Dedifferentiated amniotic fluid mesenchymal stem cell (primary cell): ENCODE data around the gene ASCC1.
"Not testable (repeated sequence)": the region's sequence is repeated elsewhere in the genome, so short reads cannot be mapped to it uniquely, and the experiment has no call there.

Experiments used
- DNase-seq: peaks from one replicate; pipeline ENCODE4 v3.0.0-alpha.2; 2016; ENCODE audit errors: extremely low spot score

Gene ASCC1

DNA sequence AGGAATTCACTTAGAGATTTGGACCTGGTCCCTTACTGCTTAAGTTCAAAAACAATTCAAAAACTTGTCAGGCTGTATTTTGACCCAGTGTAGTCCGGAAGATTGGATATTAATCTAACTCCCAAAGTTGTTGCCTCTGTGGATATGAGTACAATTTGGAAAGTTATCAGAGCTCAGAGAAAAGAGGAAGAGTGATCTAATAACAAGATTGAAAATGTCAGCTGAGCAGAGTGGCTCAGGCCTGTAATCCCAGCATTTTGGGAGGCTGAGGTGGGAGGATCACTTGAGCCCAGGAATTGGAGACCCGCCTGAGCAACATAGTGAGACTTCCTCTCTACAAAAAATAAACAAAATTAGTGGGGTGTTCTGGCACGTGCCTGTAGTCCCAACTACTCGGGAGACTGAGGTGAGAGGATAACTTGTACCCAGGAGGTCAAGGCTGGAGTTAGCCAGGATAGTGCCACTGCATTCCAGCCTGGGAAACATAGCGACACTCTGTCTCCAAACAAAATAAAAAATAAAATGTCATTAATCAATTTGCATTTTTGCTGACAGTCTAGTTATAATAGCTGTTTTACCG, 3.2 kb upstream of the ASCC1 start:
- DNase-seq, result no peak

DNA sequence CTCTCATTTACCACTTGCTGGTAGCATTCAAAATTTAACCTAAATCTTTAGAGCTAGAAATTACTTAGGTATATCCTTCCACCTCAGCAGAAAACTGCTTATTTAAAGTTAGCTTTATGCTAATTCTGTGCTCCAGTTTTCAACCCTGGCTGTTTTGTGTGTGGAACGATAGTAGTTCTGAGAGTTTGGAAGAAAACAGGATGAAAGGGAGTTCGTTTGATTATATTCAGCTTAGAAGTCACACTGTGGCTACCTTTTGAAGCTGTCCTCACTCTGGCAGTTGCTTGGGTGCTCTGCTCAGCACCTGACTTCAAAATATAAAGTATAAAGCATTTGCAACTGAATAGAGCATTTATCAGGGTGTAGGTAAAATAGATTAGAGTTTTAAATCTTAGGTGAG, 2.6 kb upstream of the ASCC1 start:
- DNase-seq, result no peak

DNA sequence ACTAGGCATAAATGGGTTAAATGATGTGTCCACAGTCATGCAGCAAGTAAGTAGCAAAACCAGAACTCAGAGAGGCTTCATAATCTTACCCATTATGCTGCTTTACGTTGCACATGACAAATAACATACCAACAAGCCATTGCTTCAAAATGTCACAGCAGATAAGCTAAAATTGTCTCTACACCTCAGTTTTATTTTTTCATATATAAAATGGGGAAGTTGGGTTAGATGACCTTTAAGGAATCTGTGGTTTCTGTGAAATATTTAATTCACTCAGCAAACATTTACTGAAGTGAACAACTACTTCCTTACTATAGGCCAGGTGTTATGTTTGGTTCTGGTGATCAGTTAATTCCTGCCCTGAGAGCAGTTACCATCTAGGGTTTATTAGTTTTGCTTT, 2.2 kb upstream of the ASCC1 start:
- DNase-seq, result no peak

DNA sequence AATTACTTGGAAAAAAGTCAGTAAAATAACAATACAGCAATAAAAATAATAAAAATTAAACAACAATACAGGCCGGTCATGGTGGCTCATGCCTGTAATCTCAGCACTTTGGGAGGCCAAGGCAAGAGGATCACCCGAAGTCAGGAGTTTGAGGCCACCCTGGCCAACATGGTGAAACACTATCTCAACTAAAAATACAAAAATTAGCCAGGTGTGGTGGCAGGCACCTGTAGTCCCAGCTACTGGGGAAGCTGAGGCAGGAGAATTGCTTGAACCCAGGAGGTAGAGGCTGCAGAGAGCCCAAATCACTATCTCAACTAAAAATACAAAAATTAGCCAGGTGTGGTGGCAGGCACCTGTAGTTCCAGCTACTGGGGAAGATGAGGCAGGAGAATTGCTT, 4.2 kb downstream of the ASCC1 start:
- not testable (repeated sequence) for DNase-seq

DNA sequence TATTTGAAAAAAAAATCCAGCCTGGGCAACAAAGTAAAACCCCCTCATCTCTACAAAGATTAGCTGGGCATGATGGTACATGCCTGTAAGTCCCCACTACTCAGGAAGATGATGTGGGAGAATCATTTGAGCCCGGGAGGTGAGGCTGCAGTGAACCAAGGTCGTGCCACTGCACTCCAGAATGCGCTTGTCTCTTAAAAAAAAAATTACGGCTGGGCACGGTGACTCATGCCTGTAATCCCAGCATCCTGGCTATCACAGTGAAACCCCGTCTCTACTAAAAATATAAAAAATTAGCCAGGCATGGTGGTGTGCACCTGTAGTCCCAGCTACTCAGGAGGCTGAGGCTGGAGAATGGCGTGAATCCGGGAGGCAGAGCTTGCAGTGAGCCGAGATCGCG, 4.7 kb downstream of the ASCC1 start:
- not testable (repeated sequence) for DNase-seq

DNA sequence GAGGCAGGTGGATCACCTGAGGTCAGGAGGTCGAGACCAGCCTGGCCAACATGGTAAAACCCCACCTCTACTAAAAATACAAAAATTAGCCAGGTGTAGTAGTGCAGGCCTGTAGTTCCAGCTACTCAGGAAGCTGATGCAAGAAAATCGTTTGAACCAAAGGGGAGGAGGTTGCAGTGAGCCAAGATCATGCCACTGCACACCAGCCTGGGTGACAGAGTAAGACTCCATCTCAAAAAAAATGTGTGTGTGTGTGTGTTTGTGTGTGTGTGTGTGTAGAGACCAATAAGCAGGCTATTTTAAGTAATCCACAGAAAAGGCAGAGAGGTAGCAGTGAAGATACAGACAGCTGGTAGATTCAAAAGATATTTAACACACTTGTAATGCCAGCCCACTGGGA, 7.5 kb downstream of the ASCC1 start:
- not testable (repeated sequence) for DNase-seq

DNA sequence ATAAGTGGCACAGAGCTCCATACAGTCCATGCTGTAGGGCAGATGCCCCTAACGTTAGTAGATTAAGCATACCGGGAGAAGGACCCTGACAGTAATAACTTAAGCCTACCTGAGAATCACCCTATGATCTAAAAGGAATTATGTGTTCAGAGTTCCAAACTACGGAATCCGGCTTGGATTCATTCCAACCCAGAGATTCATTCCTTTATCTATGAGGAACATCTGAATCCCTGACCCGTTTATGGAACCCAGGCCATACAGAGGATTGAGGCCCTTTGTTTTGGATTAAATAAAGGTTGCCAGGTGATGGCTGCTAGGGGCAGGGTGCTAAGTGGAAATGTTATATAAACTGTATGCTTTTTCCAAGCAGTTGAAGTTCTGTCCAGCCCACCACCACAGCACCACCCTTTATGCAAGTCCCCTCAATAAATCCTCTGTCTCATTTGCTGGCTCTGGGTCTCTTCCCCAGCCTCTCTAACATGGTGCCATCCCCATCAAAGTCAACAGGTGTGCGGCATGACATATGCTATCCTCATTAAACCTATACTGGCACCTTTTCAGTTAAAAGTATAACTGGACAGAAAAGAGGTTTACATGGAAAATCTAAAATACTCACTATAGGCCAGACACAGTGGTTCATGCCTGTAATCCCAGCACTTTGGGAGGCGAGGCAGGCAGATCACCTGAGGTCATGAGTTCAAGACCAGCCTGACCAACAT, 9.4 kb downstream of the ASCC1 start:
- no peak for DNase-seq

DNA sequence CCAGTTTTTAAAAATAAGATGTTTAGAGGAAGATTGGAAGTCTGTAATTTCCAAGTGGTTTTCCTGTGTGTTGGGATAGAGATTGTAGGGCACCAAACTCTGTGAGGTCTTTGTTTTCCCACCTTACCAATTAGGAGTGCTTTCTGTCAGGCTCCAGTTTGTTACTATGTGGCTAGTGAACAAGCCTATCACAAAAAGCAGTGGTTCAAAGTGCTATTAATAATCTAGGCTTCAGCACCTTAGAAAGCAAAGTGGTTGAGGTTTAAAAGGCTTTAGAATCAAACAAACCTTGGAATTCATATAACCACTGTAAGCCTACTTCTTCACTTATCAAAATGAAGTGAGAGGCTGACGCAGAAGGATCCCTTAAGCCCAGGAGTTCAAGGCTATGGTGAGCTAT, 11.4 kb downstream of the ASCC1 start:
- no peak for DNase-seq

DNA sequence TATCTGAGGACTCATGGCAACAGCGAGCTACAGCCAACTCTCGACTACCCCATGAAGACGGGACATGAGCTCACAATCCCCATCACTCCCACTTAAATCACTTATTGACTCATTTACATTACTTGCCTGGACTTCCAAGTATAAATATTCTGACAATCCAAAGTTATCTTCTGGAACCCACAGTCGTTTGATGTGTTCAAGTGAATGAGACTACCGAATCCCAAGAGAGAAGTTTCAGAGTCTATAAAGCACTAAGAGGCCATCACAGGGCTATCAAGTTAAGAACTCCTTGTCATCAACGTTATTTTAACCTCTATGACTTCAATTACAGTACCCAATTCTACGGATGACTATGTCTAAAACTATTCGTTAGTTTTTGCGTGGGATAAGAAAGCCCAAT, 11.8 kb downstream of the ASCC1 start:
- DNase-seq, result no peak

DNA sequence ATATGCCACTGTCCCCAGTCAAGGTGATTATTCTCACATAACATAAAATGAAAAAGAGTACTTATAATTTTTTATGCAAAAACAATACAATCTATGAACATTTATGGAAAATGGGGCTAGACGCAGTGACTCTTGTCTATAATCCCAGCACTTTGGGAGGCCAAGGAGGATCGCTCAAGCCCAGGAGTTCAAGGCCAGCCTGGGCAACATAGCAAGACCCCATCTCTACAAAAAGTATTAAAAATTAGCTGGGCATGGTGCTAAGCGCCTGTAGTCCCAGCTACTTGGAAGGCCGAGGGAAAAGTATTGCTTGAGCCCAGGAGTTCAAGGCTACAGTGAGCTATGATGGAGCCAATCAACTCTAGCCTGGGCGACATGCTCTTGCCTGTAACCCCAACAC, 14.8 kb downstream of the ASCC1 start:
- DNase-seq, result no peak

DNA sequence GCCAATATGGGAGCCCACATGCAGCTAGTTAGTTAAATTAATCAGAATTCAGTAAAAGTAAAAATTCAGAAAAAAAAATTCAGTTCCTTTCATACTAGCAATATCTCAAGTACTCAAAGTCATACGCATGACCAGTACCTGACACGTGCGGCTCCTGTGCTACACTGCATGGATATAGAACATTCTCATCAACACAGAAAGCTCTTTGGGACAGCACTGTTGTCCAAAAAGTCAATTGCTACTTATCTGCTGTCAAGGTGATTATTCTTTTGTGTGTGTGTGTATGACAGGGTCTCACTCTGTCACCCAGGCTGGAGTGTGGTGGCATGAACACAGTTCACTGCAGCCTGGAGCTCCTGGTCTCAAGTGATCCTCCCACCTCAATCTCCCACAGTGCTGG, 15.2 kb downstream of the ASCC1 start:
- no peak for DNase-seq

DNA sequence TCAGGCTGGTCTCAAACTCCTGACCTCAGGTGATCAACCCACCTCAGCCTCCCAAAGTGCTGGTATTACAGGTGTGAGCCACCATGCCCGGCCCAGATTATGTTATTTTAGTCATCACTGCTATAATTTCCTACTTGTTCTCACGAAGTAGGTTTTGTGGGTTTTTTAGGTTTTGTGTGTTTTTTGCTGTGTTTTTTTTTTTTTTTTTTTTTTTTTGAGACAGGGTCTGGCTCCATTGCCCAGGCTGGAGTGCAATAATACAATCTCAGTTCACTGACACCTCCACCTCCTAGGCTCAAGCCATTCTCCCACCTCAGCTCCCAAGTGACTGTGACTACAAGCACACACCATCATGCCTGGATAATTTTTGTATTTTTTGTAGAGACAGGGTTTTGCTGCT, 21.1 kb downstream of the ASCC1 start:
- no peak for DNase-seq

DNA sequence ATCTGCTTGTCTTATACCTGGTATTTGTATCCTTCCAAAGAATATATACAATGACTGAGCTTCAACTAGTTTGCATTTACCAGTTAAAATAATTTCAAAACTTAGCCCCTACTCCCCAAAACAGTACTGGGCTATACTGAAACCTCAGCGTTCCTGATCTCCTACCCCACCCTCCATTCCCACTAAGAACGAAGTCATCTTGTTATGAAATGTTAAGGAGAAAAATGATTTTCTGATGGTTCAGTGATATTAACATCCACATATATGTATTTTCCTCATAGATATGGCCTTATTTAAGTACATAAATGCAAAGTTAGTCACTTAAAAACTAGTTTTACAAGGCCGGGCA, 29.1 kb downstream of the ASCC1 start:
- DNase-seq, result no peak

DNA sequence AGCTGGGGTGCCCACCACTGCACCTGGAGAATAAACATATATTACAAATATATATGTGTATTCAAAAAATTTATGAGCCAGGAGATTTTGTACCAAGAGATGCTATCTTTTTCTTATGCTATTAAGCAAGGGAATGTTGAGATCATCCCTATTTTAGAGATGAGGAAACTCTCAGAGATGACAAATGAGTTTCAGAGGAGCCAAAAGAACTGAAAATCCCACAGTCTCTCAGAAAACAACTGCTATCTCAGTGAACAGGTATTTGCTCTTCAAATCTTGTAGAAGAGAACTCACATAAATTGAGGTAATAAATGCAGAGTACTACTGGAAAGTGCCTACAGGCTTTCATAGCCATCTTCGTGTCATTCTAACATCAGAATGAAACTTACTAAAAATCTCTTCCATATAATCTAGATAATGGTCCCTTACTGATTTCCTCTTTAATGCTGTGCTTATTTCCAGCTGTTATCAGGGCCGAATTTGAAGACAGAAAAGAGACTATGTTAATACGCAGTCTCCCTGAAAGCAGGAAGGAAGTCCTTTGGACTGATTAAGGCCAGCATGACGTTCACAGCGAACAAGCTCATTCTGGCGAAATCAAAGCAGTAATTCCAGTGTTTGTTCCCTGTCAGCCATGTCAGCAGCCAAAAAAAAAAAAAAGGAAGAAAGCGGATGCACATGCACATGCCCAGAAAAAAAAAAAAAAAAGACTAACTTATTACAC, 29.7 kb downstream of the ASCC1 start:
- no peak for DNase-seq

DNA sequence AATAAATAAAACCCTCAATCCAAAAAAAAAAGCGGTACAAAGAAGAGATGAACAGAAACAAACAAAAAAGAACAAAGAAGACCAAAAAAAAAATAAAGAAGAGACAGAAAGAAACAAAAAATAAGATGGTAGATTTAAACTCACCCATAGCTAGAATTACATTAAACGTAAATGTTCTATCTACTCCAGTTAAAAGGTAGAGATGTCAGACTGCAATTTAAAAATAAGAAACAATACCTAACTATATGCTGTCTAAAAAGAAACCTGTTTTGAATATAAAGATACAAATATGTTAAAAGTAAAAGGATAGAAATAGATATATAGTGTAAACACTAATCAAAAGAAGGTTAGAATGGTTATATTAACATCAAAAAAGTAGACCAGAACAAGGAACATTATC, 31.9 kb downstream of the ASCC1 start:
- no peak for DNase-seq

DNA sequence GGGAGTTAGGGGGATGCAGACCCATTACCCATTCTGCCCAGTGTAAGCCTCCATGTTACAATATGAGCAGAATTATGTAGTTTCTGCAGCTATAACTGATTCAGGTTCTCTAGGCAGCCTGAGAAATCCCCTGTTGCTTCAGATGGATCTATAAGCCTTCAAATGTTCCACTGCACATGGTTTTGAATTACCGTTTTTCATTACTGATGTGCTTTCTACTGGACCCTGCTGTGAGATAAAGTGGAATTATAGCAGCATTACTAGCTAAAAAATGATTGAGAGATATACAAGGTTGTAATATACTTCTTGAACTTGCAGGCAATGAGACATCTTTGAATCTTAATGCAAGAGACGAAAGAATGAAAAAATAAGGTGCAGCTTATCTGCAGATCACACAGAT, 38.6 kb downstream of the ASCC1 start:
- no peak for DNase-seq

DNA sequence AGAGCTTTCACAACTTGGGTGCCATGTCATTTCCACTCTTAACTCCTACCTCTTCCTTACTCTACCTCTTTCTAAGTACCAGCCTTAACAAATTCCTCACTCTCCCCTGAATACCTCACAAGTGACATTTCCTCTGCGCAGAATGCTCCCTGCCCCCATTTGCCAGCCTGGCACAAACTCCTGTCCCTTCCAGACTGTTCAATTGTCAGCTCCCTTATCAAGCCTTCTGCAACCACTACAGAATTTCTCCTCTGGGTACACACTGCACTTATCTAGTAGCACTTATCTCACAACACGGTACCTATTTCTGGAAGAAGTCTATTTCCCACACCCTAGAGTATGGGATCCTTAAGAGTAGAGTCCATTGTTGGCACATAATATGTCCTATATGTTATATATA, 39.4 kb downstream of the ASCC1 start:
- no peak for DNase-seq

DNA sequence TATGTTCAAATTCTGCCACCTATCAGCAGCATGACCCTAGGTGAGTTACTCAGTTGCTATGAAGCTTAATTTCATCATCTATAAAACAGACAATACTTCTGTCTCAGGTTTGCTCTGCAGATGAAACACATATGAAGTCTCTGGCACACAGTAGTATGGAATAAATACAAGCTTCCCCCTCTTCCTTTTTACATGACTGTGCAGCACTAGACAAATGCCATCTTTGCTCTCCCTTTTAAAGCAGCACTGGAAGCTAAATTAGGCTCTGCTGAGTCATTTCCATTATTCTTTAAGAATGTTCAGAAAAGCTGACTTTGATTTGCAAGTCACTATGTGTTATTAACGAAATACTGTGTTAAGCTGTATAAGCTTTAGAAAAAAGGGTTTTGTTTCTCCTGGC, 40.9 kb downstream of the ASCC1 start:
- peak; percentile 23 for DNase-seq

DNA sequence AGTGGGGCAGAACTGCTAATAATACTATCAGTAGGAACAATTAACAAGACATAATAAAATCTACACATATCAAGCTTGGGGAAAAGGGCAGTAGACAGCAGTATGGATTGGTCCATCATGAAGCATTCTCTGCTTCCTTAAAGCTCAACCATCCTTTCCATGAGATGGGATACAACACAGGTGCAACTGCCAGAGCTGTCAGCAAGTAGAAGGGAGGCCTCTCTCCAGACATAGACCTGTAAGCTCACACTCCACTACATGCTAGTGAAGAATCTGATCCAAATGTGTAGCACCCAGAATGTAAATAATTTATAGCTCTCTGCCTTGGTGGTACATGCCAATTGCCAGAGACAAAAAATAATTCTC, 41.8 kb downstream of the ASCC1 start:
- no peak for DNase-seq

DNA sequence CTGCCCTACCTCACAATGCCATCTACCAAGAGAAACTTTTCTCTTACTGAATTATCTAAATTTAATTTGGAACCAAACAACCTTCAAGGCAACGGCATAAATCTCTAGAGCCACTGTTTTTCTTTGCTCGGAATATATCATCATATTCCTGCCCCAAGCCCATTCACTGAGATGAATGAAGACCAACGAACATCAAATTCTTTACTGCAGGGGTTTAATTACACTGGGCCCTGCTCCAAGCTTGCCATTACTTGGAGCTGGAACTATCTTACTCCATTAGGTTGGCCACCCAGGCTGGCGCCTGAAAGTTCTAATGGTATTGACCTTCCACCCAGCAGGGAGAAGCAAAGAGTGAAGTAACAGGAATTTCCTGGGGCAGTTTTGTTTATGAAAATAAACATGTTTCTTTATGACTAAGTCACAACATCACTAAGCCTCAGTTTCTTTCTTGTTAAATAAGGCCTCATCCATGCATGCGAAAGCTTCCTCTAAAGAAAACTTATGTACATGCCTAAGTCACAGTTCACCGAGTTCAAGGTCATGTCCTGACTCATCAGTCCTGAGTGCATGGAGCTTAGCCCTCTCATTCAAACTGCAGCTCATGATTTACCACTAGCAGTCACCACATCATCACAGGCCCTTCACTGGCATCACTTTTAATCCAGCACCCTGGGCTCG, 42.3 kb downstream of the ASCC1 start:
- DNase-seq, result no peak

DNA sequence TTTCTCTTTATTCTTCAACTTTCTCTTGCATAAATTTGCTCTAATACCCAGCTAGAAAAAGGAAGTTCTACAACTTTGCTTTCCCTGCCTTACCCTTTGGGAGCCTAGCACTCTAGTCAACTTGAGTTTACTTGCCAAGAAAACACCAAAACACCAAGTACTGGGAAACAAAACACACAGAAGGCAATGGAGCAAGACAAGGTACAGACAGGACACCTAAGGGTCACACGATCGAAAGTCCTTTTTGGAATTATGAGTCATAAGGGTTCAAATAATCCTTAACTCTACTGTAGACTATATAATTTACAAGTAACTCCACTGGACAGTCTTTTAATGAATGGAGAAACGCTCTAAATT, 42.8 kb downstream of the ASCC1 start:
- no peak for DNase-seq

DNA sequence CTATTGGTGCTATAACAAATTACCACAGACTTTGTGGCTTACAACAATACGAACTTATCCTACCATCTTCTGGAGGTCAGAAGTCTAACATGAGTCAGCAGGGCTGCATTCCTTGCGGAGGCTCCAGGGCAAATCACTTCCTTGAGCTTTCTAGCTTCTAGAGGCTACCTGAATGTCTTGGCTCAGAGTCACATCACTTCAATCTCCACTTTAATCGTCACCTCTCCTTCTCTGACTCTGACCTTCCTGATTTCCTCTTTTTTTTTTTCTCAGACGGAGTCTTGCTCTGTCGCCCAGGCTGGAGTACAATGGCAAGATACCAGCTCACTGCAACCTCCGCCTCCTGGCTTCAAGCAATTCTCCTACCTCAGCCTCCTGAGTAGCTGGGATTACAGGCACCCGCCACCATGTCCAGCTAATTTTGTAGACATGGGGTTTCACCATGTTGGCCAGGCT, 44.9 kb downstream of the ASCC1 start:
- peak; percentile 46 for DNase-seq

DNA sequence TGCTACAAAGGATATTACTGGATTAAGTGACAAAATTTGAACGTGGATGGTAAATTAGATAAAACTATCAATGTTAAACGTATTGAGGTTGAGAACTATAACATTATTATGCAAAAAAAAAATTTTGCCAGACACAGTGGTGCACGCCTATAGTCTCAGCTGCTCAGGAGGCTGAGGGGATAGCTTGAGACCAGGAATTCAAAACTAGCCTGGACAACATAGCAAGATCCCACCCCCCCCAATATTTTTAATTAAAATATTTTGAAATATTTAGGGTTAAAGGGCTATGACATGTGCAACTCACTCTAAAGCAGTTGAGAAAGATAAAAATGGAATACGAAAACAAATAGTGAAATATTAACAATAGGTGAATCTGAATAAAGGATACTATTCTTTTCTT, 45.3 kb downstream of the ASCC1 start:
- no peak for DNase-seq
